IMR-90 (cell line): ENCODE results near the gene PAPSS2.

Source experiments
- BHLHE40 ChIP-seq: fragments of 150-350 bp; IDR thresholded peaks from 2 replicates; pipeline ENCODE4 v1.6.1; 2016; ENCODE audit warnings: mild to moderate bottlenecking, low read depth, low read length
- CEBPB ChIP-seq: IDR thresholded peaks from 2 replicates; pipeline ENCODE4 v1.6.1; 2012; ENCODE audit warnings: low read depth, low read length, improper control_type of control experiment
- ELK1 ChIP-seq: fragments of 150-350 bp; IDR thresholded peaks from 2 replicates; pipeline ENCODE4 v1.6.1; 2016; ENCODE audit warnings: low read depth, mild to moderate bottlenecking, low read length, moderate library complexity, borderline replicate concordance
- FOS ChIP-seq: fragments of 150-350 bp; IDR thresholded peaks from 2 replicates; pipeline ENCODE4 v1.6.1; 2016; ENCODE audit warnings: low read depth, low read length
- MAFK ChIP-seq: IDR thresholded peaks from 2 replicates; pipeline ENCODE4 v1.6.1; 2012; ENCODE audit warnings: low read depth, low read length, improper control_type of control experiment
- MAZ ChIP-seq: IDR thresholded peaks from 2 replicates; pipeline ENCODE4 v1.6.1; 2012; ENCODE audit warnings: low read depth, mild to moderate bottlenecking, low read length, improper control_type of control experiment, moderate library complexity, borderline replicate concordance
- MXI1 ChIP-seq: IDR thresholded peaks from 2 replicates; pipeline ENCODE4 v1.6.1; 2012; ENCODE audit warnings: low read depth, mild to moderate bottlenecking, low read length, moderate library complexity, borderline replicate concordance
- POLR2A ChIP-seq: IDR thresholded peaks from 2 replicates; pipeline ENCODE4 v1.6.1; 2012; ENCODE audit warnings: mild to moderate bottlenecking, low read depth, low read length
- RAD21 ChIP-seq: IDR thresholded peaks from 2 replicates; pipeline ENCODE4 v1.6.1; 2012; ENCODE audit warnings: low read length, improper control_type of control experiment
- RCOR1 ChIP-seq: IDR thresholded peaks from 2 replicates; pipeline ENCODE4 v1.6.1; 2012; ENCODE audit warnings: mild to moderate bottlenecking, low read length, improper control_type of control experiment; ENCODE audit not compliant: insufficient replicate concordance
- RFX5 ChIP-seq: IDR thresholded peaks from 2 replicates; pipeline ENCODE4 v1.8.0; 2012; ENCODE audit warnings: low read depth, mild to moderate bottlenecking, low read length, moderate library complexity
- SMC3 ChIP-seq: fragments of 150-350 bp; IDR thresholded peaks from 2 replicates; pipeline ENCODE4 v1.6.1; 2016; ENCODE audit warnings: low read depth, mild to moderate bottlenecking, antibody characterized with exemption, low read length, moderate library complexity
- USF2 ChIP-seq: fragments of 150-350 bp; IDR thresholded peaks from 2 replicates; pipeline ENCODE4 v1.6.1; 2017; ENCODE audit warnings: mild to moderate bottlenecking, antibody characterized with exemption, low read length, low read depth
- TF ChIP-seq, protein P1 (sequence below): conservative IDR thresholded peaks from 2 replicates; pipeline ENCODE4 v1.5.1; 2012; ENCODE audit warnings: mild to moderate bottlenecking, low read depth, low read length, improper control_type of control experiment

- TF ChIP-seq, protein P1, sequence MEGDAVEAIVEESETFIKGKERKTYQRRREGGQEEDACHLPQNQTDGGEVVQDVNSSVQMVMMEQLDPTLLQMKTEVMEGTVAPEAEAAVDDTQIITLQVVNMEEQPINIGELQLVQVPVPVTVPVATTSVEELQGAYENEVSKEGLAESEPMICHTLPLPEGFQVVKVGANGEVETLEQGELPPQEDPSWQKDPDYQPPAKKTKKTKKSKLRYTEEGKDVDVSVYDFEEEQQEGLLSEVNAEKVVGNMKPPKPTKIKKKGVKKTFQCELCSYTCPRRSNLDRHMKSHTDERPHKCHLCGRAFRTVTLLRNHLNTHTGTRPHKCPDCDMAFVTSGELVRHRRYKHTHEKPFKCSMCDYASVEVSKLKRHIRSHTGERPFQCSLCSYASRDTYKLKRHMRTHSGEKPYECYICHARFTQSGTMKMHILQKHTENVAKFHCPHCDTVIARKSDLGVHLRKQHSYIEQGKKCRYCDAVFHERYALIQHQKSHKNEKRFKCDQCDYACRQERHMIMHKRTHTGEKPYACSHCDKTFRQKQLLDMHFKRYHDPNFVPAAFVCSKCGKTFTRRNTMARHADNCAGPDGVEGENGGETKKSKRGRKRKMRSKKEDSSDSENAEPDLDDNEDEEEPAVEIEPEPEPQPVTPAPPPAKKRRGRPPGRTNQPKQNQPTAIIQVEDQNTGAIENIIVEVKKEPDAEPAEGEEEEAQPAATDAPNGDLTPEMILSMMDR = no peak
- TF ChIP-seq BHLHE40 (no peak), CEBPB (no peak), POLR2A (no peak), RCOR1 (no peak), RAD21 (no peak), SMC3 (no peak), MAZ (no peak), FOS (no peak), USF2 (no peak), MAFK (no peak), MXI1 (no peak), RFX5 (no peak), ELK1 (no peak)
Measured at GRCh38 chr10:87640043-87640442, 19.6 kb upstream of the PAPSS2 start.
